ENCODE measurements around the gene NEK11.

The NEK11 gene

GRCh38 chr3:131018970-131019369 lies 7.7 kb upstream of the NEK11 start:
- no peak overlapping the region for H3K4me3 ChIP-seq (ENCODE audit: control insufficient read depth, low read depth, low read length)
- no peak for TF ChIP-seq CTCF (conservative IDR thresholded peaks at IDR 0.05; ENCODE audit: control insufficient read depth, insufficient read depth, low read depth, low read length)
- DNase-seq (ENCODE audit: low read depth): no peak

- TF ChIP-seq CTCF (conservative IDR thresholded peaks at IDR 0.05; ENCODE audit: control insufficient read depth, insufficient read depth, low read depth, low read length): no peak
- no peak for DNase-seq (ENCODE audit: low read depth)
- no peak overlapping the region for H3K4me3 ChIP-seq (ENCODE audit: control insufficient read depth, low read depth, low read length)
Observed at GRCh38 chr3:131020122-131020693, 6.5 kb upstream of the NEK11 start.

- H3K4me3 ChIP-seq (ENCODE audit: control insufficient read depth, low read depth, low read length): peak overlapping the region; percentile 83
- no peak for DNase-seq (ENCODE audit: low read depth)
- no peak for TF ChIP-seq CTCF (conservative IDR thresholded peaks at IDR 0.05; ENCODE audit: control insufficient read depth, insufficient read depth, low read depth, low read length)
Observed at GRCh38 chr3:131025539-131025938, 1.1 kb upstream of the NEK11 start.

GRCh38 chr3:131028844-131029243 lies 2.2 kb downstream of the NEK11 start:
- H3K4me3 ChIP-seq (ENCODE audit: control insufficient read depth, low read depth, low read length): no peak overlapping the region
- TF ChIP-seq CTCF (conservative IDR thresholded peaks at IDR 0.05; ENCODE audit: control insufficient read depth, insufficient read depth, low read depth, low read length): no peak
- DNase-seq (ENCODE audit: low read depth): no peak

GRCh38 chr3:131031660-131032059 lies 5.0 kb downstream of the NEK11 start:
- no peak for TF ChIP-seq CTCF (conservative IDR thresholded peaks at IDR 0.05; ENCODE audit: control insufficient read depth, insufficient read depth, low read depth, low read length)
- H3K4me3 ChIP-seq (ENCODE audit: control insufficient read depth, low read depth, low read length): no peak overlapping the region
- DNase-seq (ENCODE audit: low read depth): peak; percentile 62

- peak; percentile 65 for TF ChIP-seq CTCF (conservative IDR thresholded peaks at IDR 0.05; ENCODE audit: control insufficient read depth, insufficient read depth, low read depth, low read length)
- peak; percentile 64 for DNase-seq (ENCODE audit: low read depth)
Observed at GRCh38 chr3:131033480-131034080, 6.9 kb downstream of the NEK11 start.

More at GRCh38 chr3:131033480-131034080, 6.9 kb downstream of the NEK11 start:
- no peak overlapping the region for H3K4me3 ChIP-seq (ENCODE audit: control insufficient read depth, low read depth, low read length)

Measured in fibroblast of mammary gland (primary cell).